Kidney tubule cell (primary cell): ENCODE data around the gene NSUN4.
"Not testable (repeated sequence)": the region's sequence is repeated elsewhere in the genome, so short reads cannot be mapped to it uniquely, and the experiment has no call there.

Experiments used
- DNase-seq: peaks from one replicate; pipeline ENCODE4 v3.0.0-alpha.2; 2018; ENCODE audit warnings: low spot score

NSUN4 gene

DNA sequence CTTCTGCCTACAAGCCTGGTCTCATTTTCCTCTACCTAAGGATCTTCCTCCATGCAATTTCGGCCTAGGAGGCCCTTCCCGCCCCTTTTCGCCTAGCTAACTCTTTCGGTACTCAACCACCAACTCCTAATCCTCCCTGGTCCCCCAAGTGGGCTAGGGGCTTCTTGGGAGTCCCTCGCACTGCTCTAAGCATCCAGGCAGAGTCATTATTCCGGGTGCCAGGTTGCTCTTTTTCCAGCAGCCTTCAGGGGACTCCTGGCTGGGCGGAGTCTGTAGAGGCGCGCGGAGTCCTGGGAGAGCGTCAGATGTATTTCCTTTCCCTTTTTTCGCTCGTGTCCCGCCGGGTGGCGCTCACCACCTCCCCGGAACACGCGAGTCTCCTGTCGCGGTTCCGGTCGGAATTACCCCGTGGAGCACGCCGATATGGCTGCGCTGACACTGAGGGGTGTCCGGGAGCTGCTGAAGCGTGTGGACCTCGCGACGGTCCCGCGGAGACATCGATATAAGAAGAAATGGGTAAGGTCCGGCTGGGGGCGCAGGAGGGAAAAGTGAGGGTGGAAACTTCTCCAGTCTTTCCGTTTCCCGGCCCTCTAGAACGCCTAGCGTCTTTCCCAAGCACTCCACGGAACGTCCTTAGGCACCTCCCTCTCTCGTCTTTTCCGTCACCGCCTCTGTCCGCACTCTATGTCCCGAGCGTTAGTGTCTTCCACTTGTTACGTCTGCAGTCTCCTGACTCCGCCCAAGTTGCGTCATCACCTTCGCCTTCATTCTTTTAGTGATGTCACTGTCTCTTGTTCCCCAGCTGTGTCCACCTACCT is at the start of gene NSUN4:
TSS of gene NSUN4 (plus strand) at position 404 of the 818 bp plus-strand sequence. CDS start at position 424, 20 bp downstream.
- DNase-seq: peak; percentile 94

DNA sequence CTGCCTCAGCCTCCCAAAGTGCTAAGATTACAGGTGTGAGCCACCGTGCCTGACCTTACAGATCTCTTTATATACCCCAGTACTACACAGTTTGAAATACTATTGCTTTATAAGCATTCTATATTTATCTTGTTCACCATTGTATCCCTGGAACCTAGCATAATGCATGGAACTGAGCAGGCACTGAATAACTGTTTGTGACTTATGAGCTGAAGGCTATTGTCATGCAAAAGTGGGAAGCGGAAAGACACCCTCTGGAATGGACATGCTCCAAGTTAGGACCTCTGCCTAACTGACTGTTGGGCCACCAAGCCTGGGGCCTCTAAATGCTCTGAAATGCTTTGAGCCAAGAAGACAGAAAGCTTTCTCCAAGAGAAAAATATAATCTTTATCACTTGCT is 45.3 kb upstream of the NSUN4 start:
- DNase-seq: no peak

DNA sequence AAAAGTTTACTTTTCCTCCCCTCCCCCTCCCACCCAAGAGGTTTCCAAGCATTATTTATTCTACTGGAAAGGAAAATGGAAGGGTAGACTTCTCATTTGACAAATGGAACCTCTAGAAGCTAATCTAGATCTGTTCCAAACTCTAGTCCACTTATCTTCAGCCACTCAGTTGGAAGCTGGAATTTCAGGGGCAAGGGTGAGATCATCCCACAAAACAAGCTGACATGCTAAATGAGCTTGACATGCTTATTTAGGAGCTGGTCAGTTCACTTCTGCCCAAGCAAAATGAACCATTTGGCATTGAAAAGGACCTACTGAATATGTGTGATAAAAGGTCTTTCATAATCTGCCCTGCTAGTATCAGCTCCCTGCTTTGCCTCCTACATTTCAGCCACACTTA is 42.2 kb upstream of the NSUN4 start:
- no peak for DNase-seq

DNA sequence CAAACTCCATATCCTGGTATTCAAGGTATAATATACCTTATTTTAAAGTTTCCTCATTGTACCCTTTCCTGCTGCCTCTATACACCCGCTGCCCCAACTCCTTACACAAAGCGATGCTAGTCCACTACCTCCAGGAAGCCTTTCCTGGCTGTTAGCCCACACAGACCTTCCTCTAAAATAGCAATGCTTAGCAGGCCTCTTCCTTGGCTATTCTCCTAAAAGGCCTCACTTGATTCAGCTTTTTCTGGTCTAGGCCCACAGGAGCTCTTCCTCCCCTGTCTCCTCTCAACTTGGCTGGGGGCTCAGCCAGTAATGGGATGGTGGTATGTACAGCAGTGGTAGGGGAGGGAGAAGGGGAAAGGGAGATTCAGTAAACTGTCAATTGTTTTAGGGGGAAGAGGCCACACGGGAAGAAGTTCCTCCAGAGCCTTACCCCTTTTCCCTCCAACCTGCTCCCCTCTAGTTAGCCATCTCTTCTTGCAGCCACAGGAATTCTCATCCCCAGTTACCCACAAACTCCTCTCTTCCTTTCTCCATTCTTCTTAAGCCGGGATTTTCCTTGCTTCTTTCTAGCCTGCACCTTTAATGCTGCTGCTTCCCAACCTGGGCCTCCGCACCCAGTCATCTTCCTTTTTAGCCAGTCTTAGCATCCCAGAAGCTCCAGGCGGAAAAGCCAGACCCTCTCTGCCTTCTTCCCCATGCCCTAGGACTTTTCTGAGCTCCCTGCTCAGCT is 39.8 kb upstream of the NSUN4 start:
- peak; percentile 28 for DNase-seq

DNA sequence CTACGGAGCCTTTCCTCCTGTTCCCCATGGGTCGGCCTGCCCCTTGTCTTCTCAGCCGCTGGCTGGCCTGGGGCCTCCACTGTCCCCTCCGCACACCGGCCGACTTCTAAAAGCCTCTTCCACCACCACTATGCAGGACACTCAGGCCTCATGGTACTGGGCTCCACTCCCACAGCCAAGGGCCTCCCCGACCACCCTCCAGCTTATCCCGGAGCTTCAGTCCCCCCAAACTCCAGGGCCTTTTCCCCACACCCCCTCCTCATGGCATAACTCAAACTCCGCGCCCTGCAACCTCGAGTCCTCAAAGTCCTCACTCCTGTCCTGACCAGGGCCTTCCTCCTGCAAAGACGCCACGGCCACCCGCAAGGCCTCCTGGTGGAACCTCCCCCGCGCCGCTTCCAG is 39.2 kb upstream of the NSUN4 start:
- no peak for DNase-seq

DNA sequence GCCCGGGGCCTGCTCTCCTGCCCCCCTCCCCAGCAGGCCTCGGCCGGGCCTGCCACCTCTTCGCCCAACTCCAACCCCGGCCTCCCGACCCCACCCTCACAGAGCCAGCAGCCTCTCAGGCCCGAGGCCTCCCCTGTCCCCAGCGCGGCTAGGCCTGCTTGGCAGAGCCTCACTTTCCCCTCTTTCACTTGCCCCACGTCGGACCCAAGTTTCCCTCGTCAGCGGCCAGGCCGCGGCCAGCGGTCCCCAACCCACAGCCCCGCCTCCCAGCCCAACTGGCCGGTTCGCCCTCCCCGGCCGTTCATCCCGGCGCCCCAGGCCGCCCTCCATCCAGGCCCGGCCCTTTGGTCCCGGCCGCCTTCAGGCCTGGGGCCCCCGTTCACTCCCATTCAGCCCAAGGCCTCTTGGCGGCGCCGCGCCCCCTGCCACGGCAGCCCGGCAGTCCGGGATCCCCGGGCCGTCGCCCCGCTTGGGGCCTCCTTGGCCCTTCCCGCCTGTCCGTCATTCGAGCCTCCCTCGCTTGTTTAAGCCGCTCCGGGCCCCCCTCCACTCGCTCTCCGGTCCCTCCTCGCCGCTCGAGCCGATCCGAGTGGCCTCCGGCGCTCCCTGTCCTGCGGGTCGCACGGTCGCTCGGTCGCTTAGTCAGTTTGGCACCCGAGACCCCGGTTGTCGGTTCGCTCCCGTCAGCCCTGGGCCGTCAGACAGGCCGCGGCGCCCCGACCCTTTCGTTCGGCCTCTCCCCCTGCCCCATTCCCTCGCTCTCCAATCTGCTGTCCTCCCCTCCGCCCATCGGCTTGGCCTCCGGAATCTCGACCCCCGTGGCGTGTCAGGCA is 38.6 kb upstream of the NSUN4 start:
- peak; percentile 61 for DNase-seq

DNA sequence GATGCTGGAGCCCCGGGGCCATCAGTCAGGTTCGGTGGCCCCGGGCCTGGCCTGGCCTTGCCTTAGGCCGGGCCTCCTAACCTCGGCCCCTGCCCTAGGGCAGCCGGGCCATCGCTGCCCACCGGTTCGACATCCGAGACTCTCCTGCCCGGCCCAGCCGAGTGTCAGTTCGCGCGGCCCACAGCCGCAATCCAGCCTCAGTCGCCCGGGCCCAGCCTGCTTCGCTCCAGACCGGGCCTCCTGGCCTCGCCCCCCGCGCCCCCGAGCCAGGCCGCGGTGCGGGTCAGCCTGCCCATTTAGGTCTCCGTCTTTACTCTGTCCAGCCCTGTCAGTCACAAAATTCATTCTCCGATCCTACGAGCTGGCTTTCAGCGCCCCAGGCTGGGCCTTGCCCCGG is 38.0 kb upstream of the NSUN4 start:
- peak; percentile 37 for DNase-seq

DNA sequence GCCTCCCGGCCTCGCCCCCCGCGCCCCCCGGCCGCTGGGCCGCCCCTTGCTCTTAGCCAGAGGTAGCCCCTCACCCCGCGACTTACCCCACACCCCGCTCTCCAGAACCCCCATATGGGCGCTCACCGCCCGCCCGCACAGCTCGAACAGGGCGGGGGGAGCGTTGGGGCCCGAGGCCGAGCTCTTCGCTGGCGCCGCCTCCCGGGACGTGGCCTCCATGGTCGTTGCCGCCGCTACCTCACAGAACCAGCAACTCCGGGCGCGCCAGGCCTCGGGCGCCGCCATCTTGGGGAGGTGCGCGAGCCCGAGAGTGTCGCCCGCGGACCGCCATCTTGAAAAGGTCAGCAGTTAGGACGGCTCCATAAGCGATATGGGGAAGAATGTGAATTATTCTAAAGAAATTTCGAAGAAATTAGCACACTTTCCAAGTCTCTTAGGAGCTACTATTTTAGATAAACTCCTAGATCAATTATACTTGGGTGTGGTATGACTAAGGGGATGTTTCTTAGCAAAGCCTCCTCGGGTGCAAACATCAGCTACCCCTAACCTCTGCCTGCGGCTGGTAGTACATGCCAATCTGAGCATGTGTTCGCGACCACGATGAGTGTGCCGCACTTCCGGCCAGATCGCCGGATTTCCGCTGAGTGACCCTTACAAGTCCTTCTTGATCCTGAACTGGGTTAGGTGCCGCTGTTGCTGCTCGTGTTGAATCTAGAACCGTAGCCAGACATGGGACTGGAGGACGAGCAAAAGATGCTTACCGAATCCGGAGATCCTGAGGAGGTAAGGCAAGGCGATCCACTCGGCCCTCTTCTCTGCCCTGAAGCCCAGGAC is 37.4 kb upstream of the NSUN4 start, which contains the start of the genes LRRC41 and UQCRH:
TSS of gene LRRC41 (minus strand) at position 579 of the 834 bp plus-strand sequence. CDS start at position 285, 294 bp downstream.
TSS of gene UQCRH (plus strand) at position 661 of the 834 bp plus-strand sequence. CDS start at position 730, 69 bp downstream.
- DNase-seq: peak; percentile 98

DNA sequence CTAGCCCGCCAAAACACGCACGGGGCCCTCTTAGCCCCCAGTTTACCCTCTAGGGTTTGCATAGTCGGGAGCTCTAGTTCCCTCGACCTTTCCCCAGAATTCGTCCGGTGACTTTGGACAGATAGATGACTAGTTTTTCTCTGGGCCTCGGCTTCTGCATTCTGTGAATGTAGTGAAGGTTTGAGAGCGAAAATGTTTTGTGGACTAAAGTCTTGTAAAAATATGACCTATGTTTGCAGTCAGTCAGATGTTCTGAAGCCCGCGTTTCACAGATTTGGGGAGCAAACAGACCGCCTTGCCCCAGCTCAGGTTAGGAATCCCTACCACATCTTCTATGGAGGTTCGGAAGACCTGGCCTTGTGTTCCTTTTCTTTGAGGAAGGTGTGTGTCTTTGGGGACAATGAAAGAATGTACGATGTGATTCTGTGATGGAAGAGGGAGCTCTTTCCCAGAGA is 36.7 kb upstream of the NSUN4 start:
- no peak for DNase-seq

DNA sequence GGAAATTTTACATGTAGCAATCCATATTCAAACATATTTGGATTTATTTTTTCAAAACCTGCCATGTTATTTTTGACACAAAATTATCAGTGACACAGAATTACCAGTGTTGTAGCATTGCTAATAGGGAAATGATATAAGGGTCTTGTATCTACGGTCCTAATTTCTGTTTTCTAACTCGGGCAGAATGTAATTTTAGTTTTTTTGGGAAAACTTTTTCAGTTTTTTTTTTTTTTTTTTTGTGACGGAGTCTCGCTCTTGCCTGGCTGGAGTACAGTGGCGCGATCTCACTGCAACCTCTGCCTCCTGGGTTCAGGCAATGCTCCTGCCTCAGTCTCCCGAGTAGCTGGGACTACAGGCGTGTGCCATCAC is 34.5 kb upstream of the NSUN4 start:
- no peak for DNase-seq

DNA sequence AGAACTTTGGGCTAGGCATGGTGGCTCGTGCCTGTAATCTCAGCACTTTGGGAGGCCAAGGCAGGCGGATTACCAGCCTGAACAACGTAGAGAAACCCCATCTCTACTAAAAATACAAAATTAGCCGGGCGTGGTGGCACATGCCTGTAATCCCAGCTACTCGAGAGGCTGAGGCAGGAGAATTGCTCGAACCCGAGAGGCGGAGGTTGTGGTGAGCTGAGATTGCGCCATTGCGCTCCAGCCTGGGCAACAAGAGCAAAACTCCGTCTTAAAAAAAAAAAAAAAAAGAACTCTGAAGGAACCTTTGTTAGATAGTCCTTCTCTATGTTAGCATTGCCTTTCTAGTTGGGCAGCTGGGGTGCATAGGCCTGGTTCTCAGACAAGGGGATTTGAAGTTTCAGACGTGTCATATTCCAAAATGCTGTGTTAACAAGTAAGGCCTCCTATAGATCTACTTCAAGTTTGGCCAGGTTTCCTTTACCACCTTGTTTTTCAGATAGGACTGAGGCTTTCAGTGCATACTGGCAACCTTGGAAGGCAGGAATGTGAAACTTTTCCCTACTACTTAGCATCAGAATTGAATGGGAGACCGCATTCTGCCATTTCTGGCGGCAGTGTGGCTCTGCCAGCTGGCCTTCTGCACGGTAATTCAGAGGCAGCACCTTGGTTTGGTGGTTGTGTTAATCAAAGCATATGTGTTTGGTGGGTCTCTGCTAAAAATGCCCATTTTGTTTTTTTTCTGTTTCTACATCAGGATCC is 31.0 kb upstream of the NSUN4 start:
- DNase-seq: no peak

DNA sequence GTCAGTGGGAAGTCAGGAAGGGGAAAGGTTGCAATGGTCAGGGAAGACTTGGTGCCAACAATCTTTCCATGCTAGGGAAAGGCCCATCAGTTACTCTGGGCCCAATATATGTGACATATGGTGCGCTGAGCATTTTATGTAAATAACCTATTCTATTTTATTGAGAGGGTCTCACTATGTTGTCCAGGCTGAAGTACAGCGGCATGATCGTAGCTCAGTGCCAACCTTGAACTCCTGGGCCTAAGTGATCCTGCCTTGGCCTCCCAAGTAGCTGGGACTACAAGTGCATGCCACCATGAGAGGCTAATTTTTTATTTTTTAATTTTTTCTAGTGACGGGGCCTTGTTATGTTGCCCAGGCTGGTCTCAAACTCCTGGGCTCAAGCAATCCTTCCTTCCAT is 30.3 kb upstream of the NSUN4 start:
- no peak for DNase-seq

DNA sequence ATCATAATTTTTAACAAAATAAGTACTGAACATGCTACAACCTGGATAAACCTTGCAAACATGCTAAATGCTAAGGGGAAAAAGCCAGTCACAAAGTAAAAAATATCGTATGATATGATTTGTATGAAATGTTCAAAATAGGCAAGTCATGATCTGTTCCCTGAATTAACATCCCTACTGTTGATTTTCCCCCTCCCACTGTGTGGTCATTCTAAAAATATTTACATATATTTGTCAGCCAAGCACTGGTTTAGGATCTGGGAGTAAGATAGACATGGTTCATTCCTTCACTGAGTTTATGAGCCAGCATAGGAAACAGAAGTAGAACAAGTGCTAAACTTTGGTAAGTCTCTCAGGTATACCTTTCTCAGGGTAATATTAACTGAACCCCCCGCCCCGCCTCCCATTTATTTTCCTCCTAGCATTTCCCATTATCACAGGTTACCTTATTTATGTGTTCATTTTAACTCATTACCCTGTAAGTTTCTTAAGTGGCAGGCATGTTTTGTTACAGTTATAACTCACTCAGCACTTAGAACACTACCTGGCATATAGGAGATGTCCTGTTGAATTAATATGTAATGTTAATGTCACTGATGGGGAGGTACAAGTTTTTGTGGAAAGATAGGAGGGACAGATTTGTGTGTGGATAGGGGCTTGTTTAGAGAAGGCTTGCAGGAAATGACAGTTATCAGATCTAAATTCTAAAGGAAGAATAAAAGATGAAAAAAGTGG is 24.8 kb upstream of the NSUN4 start:
- peak; percentile 42 for DNase-seq

DNA sequence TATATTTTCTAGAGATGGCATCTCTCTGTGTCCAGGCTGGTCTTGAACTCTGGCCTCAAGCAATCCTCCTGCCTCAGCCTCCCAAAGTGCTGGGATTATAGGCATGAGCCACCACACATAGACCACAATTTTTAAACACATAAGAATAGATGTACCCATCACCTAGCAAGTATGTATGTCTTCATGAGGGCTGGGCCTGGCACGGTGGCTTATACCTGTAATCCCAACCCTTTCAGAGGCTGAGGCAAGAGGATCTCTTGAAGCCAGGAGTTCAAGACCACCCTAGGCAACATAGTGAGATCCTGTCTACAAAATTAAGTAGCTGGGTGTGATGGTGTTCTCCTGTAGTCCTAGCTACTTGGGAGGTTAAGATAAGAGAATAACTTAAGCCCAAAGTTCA is 23.3 kb upstream of the NSUN4 start:
- DNase-seq: no peak

DNA sequence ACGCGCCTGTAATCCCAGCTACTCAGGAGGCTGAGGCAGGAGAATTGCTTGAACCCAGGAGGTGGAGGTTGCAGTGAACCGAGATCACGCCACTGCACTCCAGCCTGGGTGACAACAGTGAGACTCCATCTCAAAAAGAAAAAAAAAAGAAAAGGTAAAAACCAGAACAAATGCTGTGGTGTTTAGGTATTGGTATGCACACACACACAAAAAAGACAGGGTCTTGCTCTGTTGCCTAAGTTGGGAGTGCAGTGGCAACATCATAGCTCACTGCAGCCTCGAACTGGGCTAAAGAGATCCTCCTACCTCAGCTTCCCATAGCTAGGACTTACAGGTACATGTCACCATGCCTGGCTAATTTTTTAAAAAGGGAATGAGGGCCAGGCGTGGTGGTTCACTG is 21.3 kb upstream of the NSUN4 start:
- DNase-seq: not testable (repeated sequence)

DNA sequence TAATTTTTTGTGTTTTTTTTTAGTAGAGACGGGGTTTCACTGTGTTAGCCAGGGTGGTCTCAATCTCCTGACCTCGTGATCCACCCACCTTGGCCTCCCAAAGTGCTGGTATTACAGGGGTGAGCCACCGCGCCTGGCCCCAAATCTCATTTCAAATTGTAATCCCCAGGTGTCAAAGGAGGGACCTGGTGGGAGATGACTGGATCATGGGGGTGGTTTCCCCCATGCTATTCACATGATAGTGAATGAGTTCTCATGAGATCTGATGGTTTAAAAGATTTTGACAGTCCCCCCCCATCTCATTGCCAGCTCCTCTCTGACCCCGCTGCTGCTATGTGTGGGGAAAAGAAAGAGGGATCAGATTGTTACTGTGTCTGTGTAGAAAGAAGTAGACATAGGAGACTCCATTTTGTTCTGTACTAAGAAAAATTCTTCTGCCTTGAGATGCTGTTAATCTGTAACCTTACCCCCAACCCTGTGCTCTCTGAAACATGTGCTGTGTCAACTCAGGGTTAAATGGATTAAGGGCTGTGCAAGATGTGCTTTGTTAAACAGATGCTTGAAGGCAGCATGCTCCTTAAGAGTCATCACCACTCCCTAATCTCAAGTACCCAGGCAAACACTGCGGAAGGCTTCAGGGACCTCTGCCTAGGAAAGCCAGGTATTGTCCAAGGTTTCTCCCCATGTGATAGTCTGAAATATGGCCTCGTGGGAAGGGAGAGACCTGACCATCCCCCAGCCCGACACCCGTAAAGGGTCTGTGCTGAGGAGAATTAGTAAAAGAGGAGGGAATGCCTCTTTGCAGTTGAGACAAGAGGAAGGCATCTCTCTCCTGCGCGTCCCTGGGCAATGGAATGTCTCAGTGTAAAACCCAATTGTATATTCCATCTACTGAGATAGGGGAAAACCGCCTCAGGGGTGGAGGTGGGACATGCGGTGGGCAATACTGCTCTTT is 20.4 kb upstream of the NSUN4 start:
- not testable (repeated sequence) for DNase-seq

DNA sequence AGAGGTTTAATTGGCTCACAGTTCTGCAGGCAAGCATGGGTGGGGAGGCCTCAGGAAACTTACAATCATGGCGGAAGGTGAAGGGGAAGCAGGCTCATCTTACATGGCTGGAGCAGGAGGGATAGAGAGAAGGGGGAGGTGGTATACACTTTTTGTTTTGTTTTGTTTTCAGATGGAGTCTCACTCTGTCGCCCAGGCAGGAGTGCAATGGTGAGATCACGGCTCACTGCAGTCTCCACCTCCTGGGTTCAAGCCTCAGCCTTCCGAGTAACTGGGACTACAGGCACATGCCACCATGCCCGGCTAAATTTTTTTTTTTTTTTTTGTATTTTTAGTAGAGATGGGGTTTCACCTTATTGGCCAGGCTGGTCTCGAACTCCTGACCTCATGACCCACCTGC is 18.4 kb upstream of the NSUN4 start:
- not testable (repeated sequence) for DNase-seq

DNA sequence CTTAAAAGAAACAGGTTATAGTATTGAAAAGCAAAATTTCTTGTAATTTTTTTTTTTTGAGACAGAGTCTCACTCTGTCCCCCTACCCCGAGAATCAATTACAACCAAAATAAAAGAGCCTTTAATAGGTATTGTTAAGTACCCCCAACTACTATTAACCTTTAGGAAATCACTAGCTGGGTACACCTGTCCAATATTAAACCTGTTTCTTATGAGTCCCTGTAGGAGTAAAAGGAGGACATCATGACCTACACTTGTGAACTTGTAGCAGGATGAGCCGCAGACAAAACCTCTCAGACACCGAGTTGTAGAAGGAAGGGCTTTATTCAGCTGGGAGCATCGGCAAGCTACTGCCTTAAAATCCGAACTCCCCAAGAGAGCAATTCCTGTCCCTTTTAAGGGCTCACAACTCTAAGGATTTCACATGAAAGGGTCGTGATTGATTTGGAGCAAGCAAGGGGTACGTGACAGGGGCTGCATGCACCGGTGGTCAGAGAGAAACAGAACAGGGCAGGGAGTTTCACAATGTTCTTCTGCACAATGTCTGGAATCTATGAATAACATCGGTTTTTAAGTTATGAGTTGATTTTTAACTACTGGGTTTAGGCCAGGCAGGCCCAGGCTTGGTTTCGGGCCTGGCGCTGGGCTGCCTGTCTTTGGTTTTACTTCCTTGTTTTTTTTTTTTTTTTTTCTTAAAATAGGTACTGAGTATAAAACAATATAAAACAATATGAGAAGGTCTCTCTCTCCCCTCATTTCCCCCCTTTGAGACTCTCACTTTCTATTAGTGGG is 15.1 kb upstream of the NSUN4 start:
- peak; percentile 48 for DNase-seq
